Left cardiac atrium (tissue), 4 donors: Measurements from ENCODE around the gene SLC6A3. TPM values are rescaled to one million over a fixed set of nuclear protein-coding genes. Genes with fewer than 3 reads are reported as not detected.
"Not testable (repeated sequence)": the region's sequence is repeated elsewhere in the genome, so short reads cannot be mapped to it uniquely, and the experiment has no call there.

Experiments
- ATAC-seq, 2 donors: fragments of 200-7000 bp; cut with Tn5 transposase; one replicate each; pipeline ENCODE4 v1.9.1; 2020; ENCODE audit warnings: mild to moderate bottlenecking in 2 of 2, moderate library complexity in 2 of 2
- DNase-seq: peaks from one replicate; pipeline ENCODE4 v3.0.0-alpha.2; 2020
- intact Hi-C, 2 donors: fragments of 100-400 bp; cut with DNase I; formaldehyde crosslinking; loops; one replicate each; pipeline versions ENCODE4 v1.14.1 to v1.15.1; 2022 to 2023
- total RNA-seq, 2 donors: library from RNA; stranded (reverse); fragmentation: NEBNext Ultra II Directional; extraction: Animal tissue kit (Norgen Biotek cat#: 25700); gene quantifications; one replicate each; pipeline ENCODE4 v1.2.1, GENCODE V29; 2021
- donor health status: DM: no; HTN: yes; CAD: no.
- donor health status: DM: no; HTN: yes; CAD: no; lungs with severe emphysema.
- donor health status: DM: yes; HTN: yes; CAD: no.
- donor health status: Dilated cardiomyopathy.

The SLC6A3 gene
- total RNA-seq, 2 donors from 2014 or later = 0.06 TPM; not detected in 1

DNA sequence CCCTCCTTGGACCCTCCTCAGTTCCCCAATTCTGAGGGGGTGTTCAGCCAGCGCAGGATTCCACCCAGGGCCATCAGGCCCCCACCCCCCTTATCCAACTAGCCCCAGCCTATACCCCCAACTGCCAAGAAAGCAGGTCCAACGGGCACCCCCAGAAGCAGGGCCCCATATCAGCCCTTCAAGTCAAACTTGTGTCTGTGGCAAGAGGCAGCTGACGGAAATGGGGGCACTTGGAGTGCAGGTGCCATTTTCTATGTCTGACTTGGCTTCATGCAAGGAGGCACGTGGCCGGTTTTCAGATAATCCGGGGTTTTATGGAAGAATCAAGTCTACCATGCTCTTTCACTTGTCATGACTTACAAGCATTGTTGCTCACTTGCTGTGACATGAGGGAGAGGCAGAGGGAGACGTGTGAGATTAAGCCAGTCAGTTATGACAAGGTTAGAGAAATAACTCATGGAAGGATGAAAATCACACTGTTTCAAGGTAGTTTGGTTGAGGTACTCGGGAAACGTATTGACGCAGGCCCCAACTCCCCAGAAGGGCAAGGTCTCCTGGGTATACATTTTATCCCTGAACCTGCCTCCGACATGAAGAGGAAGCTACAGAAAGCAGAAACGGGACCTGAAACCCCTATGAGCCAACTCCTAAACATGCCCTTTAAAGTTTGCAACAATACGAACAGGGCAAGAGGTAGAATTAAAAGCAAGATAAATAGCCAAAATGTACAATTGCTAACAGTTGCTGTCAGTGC lies 73.8 kb downstream of the SLC6A3 start:
- no peak for DNase-seq
- intact Hi-C loops = loop anchor here in 1 of 2 donors (10.0 kb wide), 1 partner anchor 283 kb away; no protein-coding TSS in a partner anchor
- ATAC-seq = no peak

DNA sequence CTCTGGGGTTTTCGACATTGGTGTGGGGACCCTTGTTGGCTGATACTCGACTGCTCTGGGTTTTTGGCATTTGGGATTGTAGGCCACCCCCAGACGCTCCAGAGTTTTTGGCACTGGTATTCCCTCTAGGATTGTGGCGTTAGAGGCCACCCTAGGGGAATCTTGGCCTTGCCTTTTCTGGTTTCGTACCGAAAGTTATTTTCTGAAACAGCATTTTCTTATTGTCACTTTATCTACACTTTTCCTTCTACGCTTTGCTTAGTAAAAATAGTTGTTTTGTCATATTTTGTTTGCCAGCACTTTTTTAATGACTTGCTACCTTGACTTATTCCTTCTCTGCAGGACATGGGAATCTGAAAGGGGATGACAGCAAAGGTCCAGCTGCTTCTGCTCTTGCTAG lies 75.2 kb downstream of the SLC6A3 start:
- DNase-seq (no peak), ATAC-seq (no peak)
- intact Hi-C loops = loop anchor here in 1 of 2 donors (10.0 kb wide), 1 partner anchor 285 kb away; no protein-coding TSS in a partner anchor

DNA sequence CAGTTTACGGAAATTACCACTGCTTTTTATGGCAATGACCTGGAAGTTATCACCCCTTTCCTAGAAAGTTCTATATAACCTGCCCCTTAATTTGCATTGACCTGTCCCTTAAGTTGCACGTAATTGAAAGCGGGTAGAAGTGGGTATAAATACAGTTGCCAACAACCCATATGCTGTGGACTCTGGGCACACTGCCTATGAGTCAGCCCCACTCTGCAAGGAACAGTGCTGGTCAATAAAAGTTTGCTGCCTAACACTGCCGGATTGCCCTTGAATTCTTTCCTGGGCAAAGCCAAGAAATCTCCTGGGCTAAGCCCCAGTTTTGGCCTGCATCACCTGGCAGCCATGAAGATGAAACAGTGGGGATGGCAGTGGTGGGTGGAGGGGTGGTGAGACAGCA lies 76.5 kb downstream of the SLC6A3 start:
- ATAC-seq = no peak
- intact Hi-C loops = no loop called here
- DNase-seq = no peak

DNA sequence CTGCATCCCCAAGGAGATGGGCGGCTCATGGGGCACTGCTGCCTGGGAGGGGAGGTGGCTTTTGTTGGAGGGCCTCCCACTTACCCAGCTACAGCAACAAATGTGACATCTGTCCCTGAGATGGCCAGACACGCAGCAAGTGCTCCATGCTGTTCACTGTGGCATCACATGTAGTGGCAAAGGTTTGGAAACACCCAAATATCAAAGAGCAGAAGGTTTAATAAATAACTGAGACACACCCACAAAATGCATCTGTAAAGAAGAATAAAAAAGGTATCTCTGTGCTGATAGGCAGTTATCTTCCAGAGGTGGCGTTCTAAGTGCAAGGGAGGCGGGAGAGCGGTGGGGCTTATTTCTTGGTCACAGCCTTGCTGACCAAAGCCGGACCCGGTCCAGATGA lies 77.0 kb downstream of the SLC6A3 start:
- DNase-seq (no peak), ATAC-seq (no peak)
- intact Hi-C loops = no loop called here

DNA sequence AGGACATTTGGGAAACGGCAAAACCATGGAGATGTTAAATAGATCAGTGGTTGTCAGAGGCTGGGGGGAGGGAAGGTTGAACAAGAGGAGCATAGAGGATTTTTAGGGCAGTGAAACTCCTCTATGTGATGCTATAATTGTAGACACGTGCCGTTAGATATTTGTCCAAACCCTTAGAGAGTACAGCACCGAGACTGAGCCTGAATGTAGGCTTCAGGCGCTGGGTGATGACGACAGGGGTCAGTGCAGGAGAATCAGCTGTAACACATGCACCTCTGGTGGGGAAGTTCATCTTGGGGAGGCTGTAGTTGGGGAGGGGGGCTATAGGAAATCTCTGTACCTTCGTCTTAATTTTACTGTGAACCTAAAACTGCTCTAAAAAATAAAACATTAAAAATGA lies 78.1 kb downstream of the SLC6A3 start:
- ATAC-seq (no peak), DNase-seq (no peak)
- intact Hi-C loops = no loop called here

DNA sequence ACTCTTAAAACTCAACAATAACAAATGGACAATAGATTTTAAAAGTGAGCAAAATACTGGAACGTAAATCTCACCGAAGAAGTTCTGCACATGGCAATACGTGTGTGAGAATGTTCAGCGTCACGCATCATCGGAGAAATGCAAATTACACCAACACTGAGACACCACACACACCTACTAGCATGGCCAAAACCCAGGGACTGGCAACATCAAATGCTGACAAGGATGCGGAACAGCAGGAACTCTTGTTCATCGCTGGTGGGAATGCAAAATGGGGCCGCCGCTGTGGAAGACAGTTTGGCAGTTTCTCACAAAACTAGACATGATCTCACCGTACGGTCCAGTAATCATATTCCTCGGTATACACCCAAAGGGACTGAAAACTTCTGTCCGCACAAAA lies 78.7 kb downstream of the SLC6A3 start:
- intact Hi-C loops = no loop called here
- DNase-seq (no peak), ATAC-seq (no peak)

DNA sequence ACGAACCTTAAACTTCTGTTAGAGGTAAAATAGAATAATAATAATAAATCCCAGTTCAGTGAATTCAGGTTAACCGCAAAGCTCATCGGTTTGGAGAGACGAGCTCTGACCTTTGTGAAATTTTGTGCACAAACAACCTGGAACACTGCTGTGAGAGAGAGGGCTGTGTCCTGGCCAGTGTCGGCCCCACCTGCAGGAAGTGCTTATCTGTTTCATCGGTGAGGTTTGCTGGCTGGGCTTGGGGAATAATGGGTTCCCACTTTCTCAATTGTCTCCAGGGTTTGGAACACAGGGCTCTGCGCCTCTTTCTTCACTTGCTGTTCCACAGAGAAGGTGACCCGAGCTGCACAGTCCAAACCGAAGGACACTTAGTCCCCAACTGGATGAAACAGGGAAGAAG lies 81.0 kb downstream of the SLC6A3 start:
- no peak for DNase-seq
- no peak for ATAC-seq
- intact Hi-C loops = no loop called here

DNA sequence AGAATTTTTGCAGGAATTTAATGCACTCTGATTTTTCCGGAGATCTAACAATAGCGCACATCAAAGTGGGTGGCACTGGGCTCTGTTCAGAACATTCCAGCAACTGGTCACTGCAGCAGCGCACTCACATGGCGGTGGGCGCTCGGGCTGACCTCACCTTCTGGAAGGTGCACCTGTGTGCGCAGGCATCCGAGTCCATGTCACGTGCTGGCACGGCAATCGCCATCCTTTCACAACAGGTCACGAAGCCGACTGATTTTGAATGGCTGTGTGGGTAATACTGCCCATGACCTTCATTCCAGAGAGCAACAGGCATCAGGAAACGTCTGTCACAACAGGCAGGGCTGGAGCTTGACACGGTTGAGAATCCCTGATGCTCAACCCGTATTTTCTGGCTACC lies 81.7 kb downstream of the SLC6A3 start:
- intact Hi-C loops = no loop called here
- no peak for DNase-seq
- no peak for ATAC-seq

DNA sequence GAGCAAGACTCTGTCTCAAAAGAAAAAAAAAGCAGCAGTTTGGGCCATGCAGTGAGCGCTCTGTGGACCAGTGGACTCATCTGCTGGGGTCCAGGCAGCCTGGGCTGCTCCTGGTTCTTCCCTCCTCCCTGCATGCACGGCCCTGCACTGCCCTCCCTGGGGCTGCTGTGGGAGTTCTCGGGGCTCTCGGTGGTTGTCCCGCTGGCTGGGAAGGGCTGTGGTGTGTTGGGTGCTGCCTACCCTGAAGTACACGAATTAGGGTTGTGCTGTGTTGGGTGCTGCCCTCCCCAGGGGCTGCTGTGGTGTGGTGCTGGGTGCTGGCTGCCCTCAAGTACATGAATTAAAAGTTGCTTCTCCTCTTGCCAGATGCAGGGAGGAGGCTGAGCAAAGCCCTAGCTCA lies 82.1 kb downstream of the SLC6A3 start:
- intact Hi-C loops = no loop called here
- ATAC-seq = no peak
- DNase-seq = no peak

DNA sequence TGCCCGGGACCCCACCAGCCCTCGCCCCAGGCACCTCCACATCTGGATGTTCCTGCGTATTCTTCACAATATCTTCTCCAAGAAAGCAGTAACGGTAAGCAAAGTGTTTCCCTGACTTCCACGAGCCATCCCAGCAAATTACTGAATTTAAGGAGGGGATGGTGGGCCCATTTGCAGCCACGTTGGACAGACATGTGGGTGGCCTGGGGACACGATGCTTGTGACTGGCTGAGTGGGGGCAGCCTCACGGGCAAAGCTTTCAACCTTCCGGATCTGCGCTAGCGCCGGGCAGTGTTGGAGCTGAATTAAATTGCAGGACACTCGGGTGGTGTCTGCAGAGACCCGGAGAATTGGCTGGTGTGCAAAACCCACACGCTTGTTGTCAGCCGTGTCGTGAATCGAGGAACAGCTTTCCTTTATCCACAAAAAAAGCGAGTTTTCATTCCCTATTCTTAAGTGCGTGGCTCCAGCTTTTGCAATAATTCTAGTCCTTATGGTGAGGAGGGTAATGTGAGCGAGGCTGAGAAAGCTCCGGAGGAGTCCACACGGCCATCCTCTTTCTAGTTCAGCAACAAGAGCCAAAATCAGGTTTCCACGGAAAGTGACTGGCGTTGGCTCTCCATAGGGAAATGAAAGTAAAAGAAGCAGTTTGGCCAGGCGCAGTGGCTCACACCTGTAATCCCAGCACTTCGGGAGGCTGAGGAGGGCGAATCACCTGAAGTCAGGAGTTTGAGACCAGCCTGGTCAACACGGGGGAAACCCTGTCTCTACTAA lies 82.8 kb downstream of the SLC6A3 start:
- intact Hi-C loops = no loop called here
- DNase-seq (no peak), ATAC-seq (no peak)

DNA sequence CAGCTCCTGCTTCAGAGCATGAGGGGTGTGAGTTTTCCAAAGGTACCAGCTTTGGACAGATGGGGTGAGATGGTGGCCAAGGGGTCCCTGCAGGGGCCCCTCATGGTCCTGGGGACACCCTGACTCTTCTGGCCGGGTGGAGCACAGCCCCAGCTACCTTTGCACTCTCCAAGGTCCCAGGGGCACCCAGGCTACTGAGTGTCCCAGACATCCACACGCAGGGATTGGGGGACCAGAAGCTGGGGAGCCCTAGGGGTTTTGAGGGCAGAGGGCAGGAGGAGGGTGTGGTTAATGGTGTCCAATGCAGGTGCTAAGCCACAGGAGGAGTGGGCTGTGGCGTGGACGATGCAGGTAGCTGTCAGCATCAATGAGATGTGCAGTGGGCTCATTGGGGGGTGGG lies 84.4 kb downstream of the SLC6A3 start:
- ATAC-seq = no peak
- intact Hi-C loops = no loop called here
- DNase-seq = no peak

DNA sequence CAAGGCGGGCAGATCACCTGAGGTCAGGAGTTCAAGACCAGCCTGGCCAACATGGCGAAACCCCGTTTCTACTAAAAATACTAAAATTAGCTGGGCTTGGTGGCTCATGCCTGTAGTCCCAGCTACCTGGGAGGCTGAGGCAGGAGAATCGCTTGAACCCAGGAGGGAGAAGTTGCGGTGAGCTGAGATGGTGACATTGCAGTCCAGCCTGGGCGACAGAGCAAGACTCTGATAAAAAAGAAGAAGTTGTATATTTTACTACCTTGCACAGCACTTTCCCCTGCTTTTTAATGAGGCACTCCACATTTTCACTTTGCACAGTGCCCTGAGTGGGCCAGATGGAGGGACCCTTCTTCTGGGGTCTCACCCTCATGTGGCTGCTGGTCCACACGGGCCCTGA lies 84.9 kb downstream of the SLC6A3 start:
- ATAC-seq, intact Hi-C loops, DNase-seq: not testable (repeated sequence)

DNA sequence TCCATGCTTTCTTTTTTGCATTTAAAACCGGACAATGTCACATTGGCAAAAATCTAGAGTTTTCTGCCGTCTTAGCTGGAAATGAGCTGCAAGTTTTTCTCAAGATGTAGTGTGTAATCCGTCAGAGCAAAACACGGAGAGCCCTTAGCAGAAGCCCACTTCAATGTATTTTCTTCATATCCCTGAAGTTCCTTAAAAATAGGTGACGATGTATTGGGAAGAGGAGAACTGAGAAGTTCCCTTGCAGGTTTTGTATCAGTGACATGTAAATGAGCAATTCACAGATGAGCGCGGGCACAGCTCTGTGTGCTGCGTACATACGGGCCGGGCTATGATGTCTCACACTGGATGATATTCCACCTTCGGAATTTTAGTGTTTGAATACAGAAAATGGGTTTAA lies 85.5 kb downstream of the SLC6A3 start:
- no peak for ATAC-seq
- no peak for DNase-seq
- intact Hi-C loops = no loop called here

DNA sequence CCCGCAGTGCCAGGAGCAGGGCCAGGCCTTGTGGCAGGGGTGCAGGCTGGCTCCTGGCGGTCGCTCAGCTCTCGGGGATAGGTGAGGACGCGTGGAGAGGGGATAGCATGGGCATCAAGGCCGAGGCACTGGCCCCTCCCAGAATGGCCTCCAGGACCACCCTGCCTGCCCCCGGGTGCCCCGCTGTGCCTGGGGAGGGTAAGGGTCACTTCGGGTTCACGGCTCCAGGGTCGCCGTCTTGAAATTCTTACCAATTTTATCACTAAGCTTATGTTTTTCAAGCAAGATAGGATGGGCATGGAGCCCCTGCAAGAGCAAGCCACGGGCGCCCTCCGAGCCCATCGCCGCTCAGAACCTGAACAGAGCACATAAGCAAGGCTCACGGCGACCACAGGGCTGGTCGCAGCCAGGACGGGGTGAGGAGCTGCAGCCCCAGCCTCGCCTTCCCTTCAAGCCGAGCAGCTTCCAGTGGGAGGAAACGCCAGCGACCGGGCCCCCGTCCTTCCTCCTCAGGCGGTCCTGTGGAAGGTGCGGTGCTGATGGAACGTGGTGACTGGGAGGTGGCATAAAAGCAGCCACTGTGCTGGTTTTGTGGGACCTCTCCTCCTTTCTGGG lies 86.1 kb downstream of the SLC6A3 start:
- no peak for ATAC-seq
- intact Hi-C loops = no loop called here

DNA sequence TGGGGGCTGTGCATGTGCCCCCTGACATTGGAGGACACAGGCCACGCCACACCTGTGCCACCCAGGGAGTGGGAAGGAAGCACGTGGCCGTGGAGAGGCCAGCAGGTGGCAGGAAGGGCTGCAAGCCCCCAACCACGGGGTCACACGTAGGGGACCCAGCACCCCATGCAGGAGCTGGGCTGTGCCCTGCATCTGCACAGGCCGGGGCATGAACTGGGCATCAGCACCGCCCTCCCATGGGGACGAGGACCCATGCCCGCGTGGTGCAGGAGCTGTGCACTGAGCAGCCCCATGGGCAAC lies 86.6 kb downstream of the SLC6A3 start:
- DNase-seq = no peak
- ATAC-seq = no peak
- intact Hi-C loops = no loop called here

More for the DNA sequence above, 86.1 kb downstream of the SLC6A3 start:
- no peak for DNase-seq

DNA sequence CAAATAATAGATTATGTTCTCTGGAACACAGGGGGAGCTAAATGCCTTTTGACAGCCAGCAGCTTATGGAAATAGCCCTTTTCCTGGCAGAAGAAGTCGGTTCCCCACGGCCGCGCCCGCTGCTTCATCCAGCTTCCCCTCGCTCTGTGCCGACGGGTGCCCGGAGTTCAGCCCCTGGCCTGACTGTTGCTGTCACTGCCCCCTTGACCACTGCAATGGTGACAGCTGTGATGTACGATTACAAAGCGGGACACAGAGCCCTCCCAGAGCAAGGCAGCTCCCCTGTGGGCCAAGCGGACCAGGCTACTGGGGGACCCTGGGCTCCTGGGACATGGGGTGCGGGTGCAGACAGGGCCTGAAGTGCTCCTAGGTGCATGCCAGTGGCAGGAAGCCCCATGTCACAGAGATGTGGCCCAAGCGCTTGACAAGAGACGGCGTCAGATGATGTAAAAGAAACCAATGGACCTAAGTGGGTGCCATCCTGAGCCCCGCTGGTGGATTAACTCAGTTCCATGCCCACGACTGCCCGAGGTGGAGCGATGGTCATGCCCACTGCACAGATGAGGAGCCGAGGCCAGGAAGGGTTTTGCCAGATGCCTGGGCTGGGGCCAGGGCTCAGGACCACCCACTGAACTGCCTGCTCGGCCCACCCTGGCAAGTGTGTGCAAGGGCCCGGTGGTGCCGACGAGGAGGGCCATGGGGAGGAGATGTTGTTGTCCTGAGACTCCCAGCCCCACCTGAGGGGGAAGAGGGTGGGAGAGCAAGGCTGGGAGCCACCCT lies 87.1 kb downstream of the SLC6A3 start:
- no peak for ATAC-seq
- DNase-seq = no peak
- intact Hi-C loops = no loop called here

DNA sequence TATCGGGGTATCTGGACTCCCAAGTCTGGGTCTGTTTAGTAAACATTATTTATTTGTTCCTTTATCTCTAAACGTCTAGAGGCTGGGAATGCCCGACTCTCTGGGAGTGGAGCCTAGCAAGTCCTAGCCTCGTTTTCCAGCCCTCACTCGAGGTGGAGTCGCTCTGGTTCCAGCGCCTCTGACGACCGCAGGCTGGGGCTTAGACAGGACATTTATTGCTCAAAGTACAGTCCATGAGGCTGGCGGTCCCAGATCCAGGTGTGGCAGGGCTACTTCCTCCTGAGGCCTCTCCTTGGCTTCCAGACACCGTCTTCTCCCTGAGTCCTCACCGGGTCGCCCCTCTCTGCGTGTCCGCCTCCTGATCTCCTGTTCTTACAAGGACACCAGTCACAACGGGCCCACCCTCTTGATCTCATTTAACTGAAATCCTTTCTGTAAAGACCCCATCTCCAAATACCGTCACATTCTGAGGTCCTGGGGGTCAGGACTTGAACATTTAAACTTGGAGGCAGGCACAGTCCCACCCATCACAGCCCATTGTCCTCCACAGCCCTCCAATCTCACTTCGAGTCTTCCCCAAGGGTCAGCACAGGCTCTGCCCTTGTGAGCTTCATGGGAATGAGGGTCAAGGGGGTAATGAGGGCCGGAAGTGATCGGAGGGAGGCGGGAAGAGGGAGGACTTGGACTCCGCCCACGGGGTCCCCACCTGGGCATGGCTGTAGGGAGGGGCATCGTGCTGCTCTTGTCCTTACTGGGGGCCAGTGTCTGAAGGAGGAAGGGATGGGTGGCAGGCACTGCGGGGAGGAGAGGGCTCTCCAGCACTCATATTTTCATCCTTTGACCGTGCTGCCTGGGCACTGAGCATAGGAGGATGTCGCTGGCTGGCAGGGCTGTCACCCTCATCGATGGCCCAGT lies 88.1 kb downstream of the SLC6A3 start:
- ATAC-seq (no peak), DNase-seq (no peak)
- intact Hi-C loops = no loop called here

DNA sequence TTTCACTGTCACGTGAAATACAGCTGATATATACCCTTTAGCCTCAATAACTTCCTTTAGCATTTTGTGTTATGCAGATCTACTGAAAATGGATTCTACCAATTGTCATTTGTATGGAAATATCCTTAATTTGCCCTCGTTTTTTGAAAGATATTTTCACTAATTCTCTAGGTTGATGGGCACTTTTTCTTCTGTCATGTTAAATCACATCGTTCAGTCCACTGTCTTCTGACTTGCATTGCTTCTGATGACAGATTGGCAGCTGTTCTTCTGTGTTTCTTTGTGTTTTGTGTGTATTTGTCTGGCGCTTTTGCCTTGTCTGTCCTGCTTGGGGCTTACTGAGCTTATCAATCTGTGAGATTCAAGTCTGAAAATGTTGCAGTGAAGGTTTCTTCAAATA lies 90.7 kb downstream of the SLC6A3 start:
- intact Hi-C loops = no loop called here
- DNase-seq (no peak), ATAC-seq (no peak)
